BLaER1 (cell line): Measurements from ENCODE around the gene GPSM3.

Experiments
- H3K27ac ChIP-seq: shearing (Covaris generic); formaldehyde crosslinking; 2 replicates; pipeline ENCODE4 v1.8.1; 2022
- H3K27me3 ChIP-seq: shearing (Covaris generic); formaldehyde crosslinking; 2 replicates; pipeline ENCODE4 v1.8.1; 2022
- H3K36me3 ChIP-seq: shearing (Covaris generic); formaldehyde crosslinking; 2 replicates; pipeline ENCODE4 v1.8.1; 2022
- H3K4me1 ChIP-seq: shearing (Covaris generic); formaldehyde crosslinking; 2 replicates; pipeline ENCODE4 v1.8.1; 2022
- H3K4me2 ChIP-seq: shearing (Covaris generic); formaldehyde crosslinking; 2 replicates; pipeline ENCODE4 v1.8.1; 2022
- H3K4me3 ChIP-seq: shearing (Covaris generic); formaldehyde crosslinking; 2 replicates; pipeline ENCODE4 v1.8.1; 2022
- H3K9ac ChIP-seq: shearing (Covaris generic); formaldehyde crosslinking; 2 replicates; pipeline ENCODE4 v1.8.1; 2022
- H3K9me3 ChIP-seq: shearing (Covaris generic); formaldehyde crosslinking; 2 replicates; pipeline ENCODE4 v1.8.1; 2022
- H4K20me1 ChIP-seq: shearing (Covaris generic); formaldehyde crosslinking; 2 replicates; pipeline ENCODE4 v1.8.1; 2022
- Cebpa-rat ChIP-seq: shearing (Covaris generic); IDR thresholded peaks from 2 replicates; pipeline ENCODE4 v1.8.1; 2022

The GPSM3 gene

GRCh38 chr6:32175711-32176475, 16.6 kb downstream of the GPSM3 start, which contains the start of gene AGPAT1:
Gene AGPAT1, minus strand, starts transcription at chr6:32176084. Its CDS starts 4,588 bp downstream, at chr6:32171496.
- Histone ChIP-seq H4K20me1 (no peaks in the 10 kb centered on the region), H3K4me2 (peak within 1 kb of the TSS; percentile 100), H3K4me1 (peaks cover 66% of the 10 kb centered on the region), H3K4me3 (peak within 1 kb of the TSS; percentile 88), H3K9me3 (no peaks in the 10 kb centered on the region), H3K27ac (peak within 1 kb of the TSS; percentile 90), H3K9ac (peak within 1 kb of the TSS; percentile 93), H3K27me3 (no peaks in the 10 kb centered on the region), H3K36me3 (peaks cover 24% of the 10 kb centered on the region)
- no peak for TF ChIP-seq Cebpa-rat

- no peak for TF ChIP-seq Cebpa-rat
- peak overlapping the region; percentile 90 for H3K27ac ChIP-seq
Observed at GRCh38 chr6:32175322-32175710, 17.1 kb downstream of the GPSM3 start.

GRCh38 chr6:32174416-32174815, 18.0 kb downstream of the GPSM3 start:
- H3K36me3 ChIP-seq: peaks cover 24% of the 10 kb centered on the region
- H3K27ac ChIP-seq: no peak overlapping the region
- H4K20me1 ChIP-seq: no peaks in the 10 kb centered on the region
- H3K9ac ChIP-seq: no peak overlapping the region
- H3K4me2 ChIP-seq: peak overlapping the region; percentile 100
- peaks cover 52% of the 10 kb centered on the region for H3K4me1 ChIP-seq
- no peaks in the 10 kb centered on the region for H3K9me3 ChIP-seq
- no peaks in the 10 kb centered on the region for H3K27me3 ChIP-seq
- peak overlapping the region; percentile 88 for H3K4me3 ChIP-seq
- no peak for TF ChIP-seq Cebpa-rat

More at GRCh38 chr6:32175322-32175710, 17.1 kb downstream of the GPSM3 start:
- Histone ChIP-seq H3K9me3 (no peaks in the 10 kb centered on the region), H3K9ac (peak overlapping the region; percentile 93), H3K4me3 (peak overlapping the region; percentile 88), H3K27me3 (no peaks in the 10 kb centered on the region), H3K4me2 (peak overlapping the region; percentile 100), H3K36me3 (peaks cover 24% of the 10 kb centered on the region), H3K4me1 (peaks cover 61% of the 10 kb centered on the region), H4K20me1 (no peaks in the 10 kb centered on the region)

- Histone ChIP-seq H3K4me1 (peaks cover 49% of the 10 kb centered on the region), H3K9me3 (no peaks in the 10 kb centered on the region), H3K9ac (no peak overlapping the region), H3K27ac (no peak overlapping the region), H3K4me2 (peak overlapping the region; percentile 38), H3K36me3 (peaks cover 34% of the 10 kb centered on the region), H4K20me1 (no peaks in the 10 kb centered on the region), H3K27me3 (no peaks in the 10 kb centered on the region), H3K4me3 (no peak overlapping the region)
- TF ChIP-seq Cebpa-rat: no peak
Observed at GRCh38 chr6:32173051-32173727, 19.3 kb downstream of the GPSM3 start.

- no peak overlapping the region for H3K4me2 ChIP-seq
- no peaks in the 10 kb centered on the region for H3K9me3 ChIP-seq
- H3K4me3 ChIP-seq: no peak overlapping the region
- no peak overlapping the region for H3K27ac ChIP-seq
- H3K27me3 ChIP-seq: no peaks in the 10 kb centered on the region
- TF ChIP-seq Cebpa-rat: no peak
- H3K36me3 ChIP-seq: peaks cover 54% of the 10 kb centered on the region
- H3K4me1 ChIP-seq: peaks cover 44% of the 10 kb centered on the region
- H3K9ac ChIP-seq: no peak overlapping the region
- no peaks in the 10 kb centered on the region for H4K20me1 ChIP-seq
Observed at GRCh38 chr6:32171234-32171633, 21.2 kb downstream of the GPSM3 start.

- H3K27me3 ChIP-seq: no peaks in the 10 kb centered on the region
- no peaks in the 10 kb centered on the region for H3K9me3 ChIP-seq
- H3K4me1 ChIP-seq: peaks cover 41% of the 10 kb centered on the region
- H3K4me2 ChIP-seq: no peak overlapping the region
- peaks cover 61% of the 10 kb centered on the region for H3K36me3 ChIP-seq
- H3K27ac ChIP-seq: no peak overlapping the region
- no peak overlapping the region for H3K9ac ChIP-seq
- no peak for TF ChIP-seq Cebpa-rat
- no peaks in the 10 kb centered on the region for H4K20me1 ChIP-seq
- H3K4me3 ChIP-seq: no peak overlapping the region
Observed at GRCh38 chr6:32170294-32170693, 22.1 kb downstream of the GPSM3 start.

GRCh38 chr6:32168807-32169591, 23.4 kb downstream of the GPSM3 start:
- Histone ChIP-seq H3K27ac (no peak overlapping the region), H3K4me3 (no peak overlapping the region), H3K27me3 (no peaks in the 10 kb centered on the region), H3K4me1 (peaks cover 28% of the 10 kb centered on the region), H3K4me2 (no peak overlapping the region), H3K9me3 (no peaks in the 10 kb centered on the region), H4K20me1 (no peaks in the 10 kb centered on the region), H3K9ac (no peak overlapping the region), H3K36me3 (peaks cover 70% of the 10 kb centered on the region)
- TF ChIP-seq Cebpa-rat: no peak

GRCh38 chr6:32168350-32168749, 24.1 kb downstream of the GPSM3 start:
- Histone ChIP-seq H3K27ac (no peak overlapping the region; the same call in 1 of the 2 replicates), H3K9ac (no peak overlapping the region), H3K36me3 (peaks cover 76% of the 10 kb centered on the region), H3K4me3 (no peak overlapping the region), H4K20me1 (no peaks in the 10 kb centered on the region), H3K4me1 (peaks cover 22% of the 10 kb centered on the region), H3K27me3 (no peaks in the 10 kb centered on the region), H3K4me2 (peak overlapping the region; percentile 19; the same call in 1 of the 2 replicates), H3K9me3 (no peaks in the 10 kb centered on the region)
- no peak for TF ChIP-seq Cebpa-rat

GRCh38 chr6:32167761-32168262, 24.6 kb downstream of the GPSM3 start:
- Histone ChIP-seq H3K9me3 (no peaks in the 10 kb centered on the region), H3K4me2 (peak overlapping the region; percentile 19; the same call in 1 of the 2 replicates), H3K27me3 (no peaks in the 10 kb centered on the region), H4K20me1 (no peaks in the 10 kb centered on the region), H3K9ac (no peak overlapping the region), H3K27ac (no peak overlapping the region; the same call in 1 of the 2 replicates), H3K4me3 (no peak overlapping the region), H3K36me3 (peaks cover 82% of the 10 kb centered on the region), H3K4me1 (peaks cover 16% of the 10 kb centered on the region)
- TF ChIP-seq Cebpa-rat: no peak
